HG02870 (cell line): ENCODE measurements around the gene GLI1.

Experiments used
- ATAC-seq: cut with Tn5 transposase; IDR thresholded peaks from one replicate; pipeline ENCODE4 v1.9.1; 2021; ENCODE audit warnings: mild to moderate bottlenecking, moderate library complexity; ENCODE audit not compliant: unreplicated experiment

GLI1 gene

GRCh38 chr12:57518176-57518919, 58.8 kb downstream of the GLI1 start:
- no peak for ATAC-seq

- ATAC-seq, result no peak
These were observed 59.6 kb downstream of the GLI1 start for GRCh38 chr12:57518920-57519795.

- no peak for ATAC-seq
These were observed 60.1 kb downstream of the GLI1 start for GRCh38 chr12:57519796-57520052.

- peak; percentile 61 for ATAC-seq
These were observed 60.7 kb downstream of the GLI1 start, which contains the start of gene DDIT3 for GRCh38 chr12:57520053-57520818. Gene DDIT3, minus strand, starts transcription at chr12:57520514. Its CDS starts 3,108 bp downstream, at chr12:57517406.

DNA sequence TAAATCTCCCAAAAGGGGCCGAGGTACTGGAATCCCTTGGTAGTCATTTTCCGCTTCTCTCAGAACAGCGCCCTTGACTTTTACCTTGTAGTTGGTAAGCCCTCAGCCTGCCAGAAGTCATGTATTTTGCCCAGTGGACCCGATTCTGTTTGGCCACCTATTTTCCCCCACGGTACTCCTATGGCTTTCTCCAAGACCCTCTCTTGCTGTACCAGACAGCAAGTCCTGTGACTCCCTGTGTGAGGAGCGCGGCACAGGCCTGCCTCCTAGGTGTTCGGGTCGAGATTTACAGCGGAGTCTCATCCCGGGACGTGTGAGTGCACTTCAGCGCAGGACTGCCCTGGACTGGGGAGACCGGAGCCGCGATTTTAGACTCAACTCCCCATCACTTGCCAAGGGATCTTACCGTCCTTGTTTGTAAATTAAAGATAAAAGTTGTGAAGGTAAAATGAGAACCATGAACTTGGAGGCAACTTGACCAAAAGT, 62.0 kb downstream of the GLI1 start:
- no peak for ATAC-seq
